Stimulated activated CD8-positive, alpha-beta memory T cell treated with anti-CD3 and anti-CD28 coated beads, Interleukin-15, amount 100 ng/mL, for 24 hours (primary cell): ENCODE measurements around the gene MGAT4A.
"Not testable (repeated sequence)": the region's sequence is repeated elsewhere in the genome, so short reads cannot be mapped to it uniquely, and the experiment has no call there.

Experiments used
- DNase-seq: peaks from one replicate; pipeline ENCODE4 v3.0.0-alpha.2; 2020; ENCODE audit warnings: low read depth

Gene MGAT4A

GRCh38 chr2:98702858-98703620 lies 27.9 kb downstream of the MGAT4A start:
- no peak for DNase-seq

DNA sequence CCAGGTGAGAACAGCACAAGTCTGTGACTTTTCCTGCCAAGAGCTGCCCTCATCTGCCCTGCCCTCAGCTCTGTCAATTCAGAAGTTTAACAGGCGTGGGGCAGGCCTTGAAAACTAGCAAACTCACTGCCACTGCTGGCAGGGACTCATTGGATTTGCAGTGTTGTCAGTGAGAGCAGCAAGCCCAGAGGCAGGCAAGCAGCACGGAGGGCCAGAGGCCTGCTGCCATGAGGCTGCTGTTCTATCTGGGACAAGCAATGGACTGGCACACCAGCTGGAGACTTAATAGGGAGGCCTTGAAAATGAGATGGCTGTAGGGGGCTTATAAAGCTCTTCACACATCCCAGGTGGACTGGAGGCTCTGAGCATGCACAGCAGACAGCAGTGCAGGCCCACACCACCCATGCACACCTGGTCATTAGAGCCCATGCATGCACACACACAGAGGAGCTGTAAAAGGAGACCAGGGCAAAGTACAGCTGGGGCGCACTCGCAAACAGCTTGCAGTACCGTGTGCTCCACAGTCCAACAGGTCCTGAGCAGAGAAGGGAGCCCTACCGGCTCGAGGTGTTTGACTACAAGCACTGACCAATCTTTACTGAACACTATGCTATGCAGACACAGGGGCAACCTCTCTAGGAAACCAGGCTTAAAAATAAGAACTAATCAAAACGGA lies 28.7 kb downstream of the MGAT4A start:
- DNase-seq, result no peak

DNA sequence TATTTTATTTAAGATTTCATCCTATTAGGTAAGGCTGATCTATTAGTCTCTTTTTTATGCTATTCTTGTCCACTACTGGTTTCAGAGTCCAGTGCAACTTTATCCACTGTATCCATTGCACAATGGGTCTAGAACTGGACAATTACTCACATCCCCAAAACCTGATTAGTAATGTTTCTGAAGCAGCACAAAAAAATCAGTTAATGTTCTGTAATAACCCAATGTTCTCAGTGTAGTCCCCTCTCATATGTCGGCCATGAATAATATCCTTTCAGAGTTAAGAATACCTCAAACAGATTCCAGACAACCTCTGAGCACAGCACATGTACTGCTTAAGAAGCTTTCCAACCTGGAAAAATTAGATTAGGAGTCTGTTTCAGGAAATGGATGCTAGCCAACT lies 29.7 kb downstream of the MGAT4A start:
- DNase-seq, result no peak

DNA sequence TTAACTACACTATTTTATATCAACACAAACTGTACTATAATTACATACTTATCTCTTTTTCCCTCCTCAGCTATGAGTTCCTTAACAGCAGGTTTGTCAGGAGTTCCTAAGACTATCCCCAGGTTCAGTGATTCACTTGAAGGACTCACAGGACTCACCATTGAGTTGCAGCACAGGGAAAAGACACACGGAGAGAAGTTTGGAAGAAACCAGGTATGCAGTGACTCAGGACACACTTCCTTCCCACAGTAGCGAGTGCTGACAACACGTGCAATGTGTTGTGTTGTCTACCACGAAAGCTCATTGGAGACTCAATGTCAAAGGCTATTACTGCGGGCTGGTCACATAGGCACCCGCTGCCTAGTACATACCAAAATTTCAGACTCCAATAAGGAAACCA lies 32.0 kb downstream of the MGAT4A start:
- no peak for DNase-seq

GRCh38 chr2:98697651-98698337 lies 33.1 kb downstream of the MGAT4A start:
- no peak for DNase-seq

GRCh38 chr2:98696200-98696599 lies 34.7 kb downstream of the MGAT4A start:
- DNase-seq, result no peak

DNA sequence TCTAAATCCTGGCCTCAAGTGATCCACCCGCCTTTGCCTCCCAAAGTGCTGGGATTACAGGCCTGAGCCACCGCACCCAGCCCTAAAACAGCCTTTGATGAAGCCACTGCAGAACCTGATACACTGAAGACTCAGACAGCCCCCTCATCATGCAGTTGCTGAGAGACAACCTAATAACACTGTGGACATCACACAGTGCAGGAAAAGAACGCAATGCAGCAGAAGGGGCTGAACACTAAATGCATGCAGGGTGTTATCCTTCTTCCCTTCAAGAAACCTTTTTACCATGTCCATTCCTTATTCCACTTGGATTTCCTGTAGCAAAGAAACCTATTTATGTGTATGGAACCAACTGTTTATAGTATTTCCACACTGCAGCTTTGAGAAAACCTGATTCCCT lies 35.7 kb downstream of the MGAT4A start:
- DNase-seq, result no peak

DNA sequence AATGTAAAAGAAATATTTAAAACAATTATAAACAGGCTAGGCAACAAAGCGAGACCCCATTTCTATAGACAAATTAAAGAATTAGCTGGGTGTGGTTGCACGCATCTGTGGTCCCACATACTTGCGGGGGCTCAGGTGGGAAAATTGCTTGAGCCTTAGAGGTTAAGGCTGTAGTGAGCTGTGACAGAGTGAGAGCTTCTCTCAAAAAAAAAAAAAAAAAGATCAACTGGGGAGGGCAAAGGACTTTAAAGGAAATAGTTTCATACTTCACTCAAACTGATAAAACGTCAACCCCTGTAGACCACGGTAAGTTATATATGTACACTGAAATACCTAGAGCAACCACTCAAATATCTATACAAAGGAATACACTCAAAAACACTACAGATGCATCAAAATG lies 37.5 kb downstream of the MGAT4A start:
- DNase-seq, result no peak

- DNase-seq, result no peak
Observed at GRCh38 chr2:98692090-98693054, 38.6 kb downstream of the MGAT4A start.

DNA sequence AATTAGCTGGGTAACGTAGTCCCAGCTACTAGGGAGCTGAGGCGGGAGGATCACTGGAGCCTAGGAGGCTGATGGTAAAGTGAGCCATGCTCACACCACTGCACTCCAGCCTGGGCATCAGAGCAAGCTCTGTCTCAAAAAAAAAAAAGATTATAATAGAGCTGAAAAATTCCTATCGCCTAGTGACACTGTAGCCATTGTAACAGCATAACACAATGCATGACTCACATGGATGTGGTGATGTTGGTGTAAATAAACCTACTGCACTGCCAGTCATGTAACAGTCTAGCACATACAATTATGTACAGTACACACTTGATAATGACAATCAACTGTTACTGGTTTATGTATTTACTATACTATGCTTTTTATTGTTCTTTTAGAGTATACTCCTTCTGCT lies 39.6 kb downstream of the MGAT4A start:
- DNase-seq, result no peak

DNA sequence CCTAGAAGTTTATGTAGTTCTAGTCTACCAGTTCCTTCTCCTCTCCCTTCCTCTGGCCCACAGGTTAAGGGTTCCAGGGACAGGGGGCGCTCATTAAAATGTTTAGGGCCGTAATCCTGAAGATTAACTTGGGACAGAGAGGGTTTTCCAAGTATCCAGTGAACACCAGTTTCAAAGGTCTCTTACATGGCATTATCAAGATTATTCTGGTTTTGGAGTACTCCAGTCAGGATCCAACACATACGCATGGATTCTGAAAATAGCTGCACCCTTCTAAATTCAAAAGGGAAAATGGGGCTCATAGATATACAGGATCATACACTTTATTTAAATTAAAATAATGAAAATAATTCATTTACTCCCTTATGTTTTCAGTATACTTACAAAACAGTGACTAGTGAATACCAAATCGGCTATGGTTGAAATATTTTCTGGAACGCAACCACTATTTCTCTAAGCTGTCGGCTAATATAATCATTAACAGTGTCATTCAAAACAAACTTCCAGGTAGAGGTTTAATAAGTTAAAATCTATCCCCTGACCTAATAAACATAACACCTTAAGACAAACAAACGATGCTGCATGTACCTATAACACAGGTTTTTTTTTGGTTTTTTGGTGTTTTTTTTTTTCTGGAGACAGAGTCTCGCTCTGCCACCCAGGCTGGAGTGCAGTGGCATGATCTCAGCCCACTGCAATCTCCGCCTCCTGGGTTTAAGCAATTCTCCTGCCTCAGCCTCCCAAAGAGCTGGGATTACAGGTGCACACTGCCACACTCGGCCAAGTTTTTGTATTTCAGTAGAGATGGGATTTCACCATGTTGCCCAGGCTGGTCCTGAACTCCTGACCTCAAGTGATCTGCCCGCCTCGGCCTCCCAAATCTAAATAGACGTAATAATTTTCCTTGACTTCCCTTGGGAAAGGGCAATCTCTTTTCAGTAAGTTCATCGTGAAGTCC lies 44.7 kb downstream of the MGAT4A start:
- DNase-seq, result no peak

- no peak for DNase-seq
Observed at GRCh38 chr2:98683728-98684127, 47.2 kb downstream of the MGAT4A start.

- DNase-seq, result no peak
Observed at GRCh38 chr2:98676742-98677141, 54.2 kb downstream of the MGAT4A start.

DNA sequence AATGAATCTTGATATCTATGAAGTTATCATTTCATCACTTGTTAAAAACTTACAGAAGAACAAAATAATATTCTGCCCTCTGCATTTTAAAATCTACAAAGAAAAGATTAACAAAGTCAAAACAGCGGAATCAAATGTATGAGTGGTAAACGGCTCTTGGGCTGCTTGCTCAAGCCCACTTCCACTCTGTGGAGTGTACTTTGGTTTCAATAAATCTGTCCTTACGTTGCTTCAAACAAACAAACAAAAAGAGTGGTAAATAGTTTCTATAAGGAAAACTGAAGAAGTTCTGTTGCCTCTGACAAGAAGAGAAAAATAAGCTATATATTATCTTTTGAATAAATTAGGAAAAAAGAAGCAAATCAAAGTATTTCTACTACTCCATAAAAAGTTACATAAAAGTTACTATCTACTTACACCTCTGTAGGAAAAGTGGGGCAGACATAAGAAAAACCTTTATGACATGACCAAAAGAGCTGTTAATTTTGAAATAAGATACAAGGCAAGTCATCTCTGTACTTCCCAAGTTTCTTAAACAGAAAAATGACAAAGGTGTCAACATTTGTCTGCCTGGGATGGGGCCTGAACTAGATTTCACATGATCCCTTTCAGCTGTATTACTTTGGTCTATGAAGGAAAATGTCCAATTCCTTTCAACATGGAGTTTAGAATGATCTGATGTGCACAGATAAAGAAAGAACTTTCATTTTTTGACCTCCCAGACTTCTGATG lies 56.5 kb downstream of the MGAT4A start:
- no peak for DNase-seq

GRCh38 chr2:98669675-98670074 lies 61.3 kb downstream of the MGAT4A start:
- no peak for DNase-seq

GRCh38 chr2:98665677-98666076 lies 65.3 kb downstream of the MGAT4A start:
- no peak for DNase-seq

DNA sequence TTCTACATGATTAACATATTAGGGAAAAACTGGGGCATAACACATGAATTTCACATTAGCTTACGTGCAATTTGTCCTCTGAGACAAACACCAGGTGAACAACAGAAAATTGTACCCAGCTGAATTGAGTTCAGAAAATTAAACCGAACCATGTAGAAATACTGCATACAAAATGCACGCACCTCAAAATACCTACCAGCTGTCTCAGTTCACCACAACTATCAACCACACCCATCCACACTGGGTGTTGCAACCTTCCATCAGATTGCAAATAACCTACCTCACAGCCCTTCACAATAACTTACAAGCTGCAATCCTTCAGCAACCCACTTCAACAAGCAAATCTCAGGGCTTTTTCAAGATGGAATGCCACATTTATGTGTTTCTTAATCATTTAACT lies 66.6 kb downstream of the MGAT4A start:
- no peak for DNase-seq

- DNase-seq, result no peak
Observed at GRCh38 chr2:98663511-98664090, 67.3 kb downstream of the MGAT4A start.

GRCh38 chr2:98659491-98659840 lies 71.5 kb downstream of the MGAT4A start:
- DNase-seq, result not testable (repeated sequence)
